ENCODE measurements around the gene UBE3C.

GRCh38 chr7:157293413-157293788 is 154.7 kb downstream of the UBE3C start:
- TF ChIP-seq CTCF (IDR thresholded peaks at IDR 0.05) (no peak), POLR2A (IDR thresholded peaks at IDR 0.05) (no peak)
